Breast epithelium (tissue), 4 donors: ENCODE results near the gene SKAP1. TPM values are rescaled to one million over a fixed set of nuclear protein-coding genes. Genes with fewer than 3 reads are reported as not detected.
A peak's percentile ranks its signal among the peaks of the same experiment; 100 is the strongest.

ENCODE experiments used
- DNase-seq, 2 donors: peaks; one replicate each; pipeline ENCODE4 v3.0.0-alpha.2; 2019; ENCODE audit warnings: low spot score in 2 of 2
- H3K27ac ChIP-seq, 2 donors: fragments of 200-600 bp; sonication (generic) in 1 of 2; one replicate each; pipeline ENCODE4 v1.5.1; 2016 to 2019; ENCODE audit warnings: mild to moderate bottlenecking in 1 of 2
- H3K27me3 ChIP-seq, 2 donors: fragments of 200-600 bp; sonication (generic) in 1 of 2; one replicate each; pipeline versions ENCODE4 v1.5.1 to v1.6.0; 2017 to 2019; ENCODE audit warnings: control low read depth in 1 of 2, mild to moderate bottlenecking in 1 of 2
- H3K36me3 ChIP-seq: fragments of 200-600 bp; one replicate; pipeline ENCODE4 v1.5.1; 2019
- H3K4me1 ChIP-seq, 2 donors: fragments of 200-600 bp; sonication (generic); one replicate each; pipeline ENCODE4 v1.5.1; 2016 to 2019; ENCODE audit warnings: control low read depth in 1 of 2
- H3K4me3 ChIP-seq, 3 donors: fragments of 200-600 bp; sonication (generic); 1 replicate in 2 of 3; 2 replicates in 1 of 3; pipeline ENCODE4 v1.5.1; 2016 to 2019; ENCODE audit warnings: mild to moderate bottlenecking in 3 of 3, moderate library complexity in 2 of 3
- H3K9me3 ChIP-seq, 2 donors: fragments of 200-600 bp; sonication (generic) in 1 of 2; one replicate each; pipeline ENCODE4 v1.5.1; 2016 to 2019; ENCODE audit warnings: control low read depth in 1 of 2
- POLR2A ChIP-seq: fragments of 450-650 bp; IDR thresholded peaks from one replicate; pipeline ENCODE4 v1.6.1; 2016; ENCODE audit warnings: antibody characterized with exemption, mild to moderate bottlenecking, moderate library complexity
- POLR2AphosphoS5 ChIP-seq, 3 donors: sonication (generic); formaldehyde crosslinking; IDR thresholded peaks; one replicate each; pipeline ENCODE4 v1.6.1; 2017; ENCODE audit warnings: antibody characterized with exemption in 3 of 3
- intact Hi-C: fragments of 100-400 bp; cut with DNase I; formaldehyde crosslinking; loops from one replicate; pipeline ENCODE4 v1.15.1; 2023; ENCODE audit warnings: low total_unique reads
- total RNA-seq, 3 donors: library from RNA; depleted of rRNA; stranded (reverse); fragments of >200 nt; gene quantifications; one replicate each; pipeline ENCODE4 v1.1.0, GENCODE V29; 2016
- TF ChIP-seq, protein P1 (sequence below), 3 donors: fragments of 450-650 bp; IDR thresholded peaks; one replicate each; pipeline ENCODE4 v1.5.1; 2016 to 2017; ENCODE audit warnings: antibody characterized with exemption in 3 of 3, mild to moderate bottlenecking in 3 of 3, moderate library complexity in 3 of 3

Gene SKAP1
- total RNA-seq, 3 donors from 2014 or later, result 1.1 to 7.5 (median 5.9) TPM

DNA sequence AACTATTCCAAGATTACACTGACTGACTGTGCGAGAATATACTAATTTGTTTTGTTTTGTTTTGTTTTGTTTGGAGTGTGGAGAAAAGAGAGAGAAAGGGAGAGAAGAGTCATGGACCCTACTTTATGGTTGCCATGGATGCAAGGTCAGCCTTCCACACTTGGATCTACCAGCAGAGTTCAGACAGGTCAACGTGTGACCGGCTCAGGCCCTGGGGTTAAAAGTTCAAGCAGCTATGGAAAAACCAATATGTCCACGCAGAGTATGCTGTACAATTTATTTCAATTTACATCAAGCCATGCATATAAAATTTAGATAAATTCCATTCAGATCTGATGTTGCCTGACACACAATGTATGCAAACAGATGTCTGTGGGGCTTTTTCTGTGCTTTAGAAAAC, 122.8 kb downstream of the SKAP1 start:
- no peaks in the 10 kb centered on the region for H3K4me1 ChIP-seq
- no peak for DNase-seq
- H3K4me3 ChIP-seq, result no peak overlapping the region
- no peak for TF ChIP-seq POLR2AphosphoS5 (IDR thresholded peaks at IDR 0.05)
- TF ChIP-seq POLR2A, result no peak
- TF ChIP-seq, protein P1, sequence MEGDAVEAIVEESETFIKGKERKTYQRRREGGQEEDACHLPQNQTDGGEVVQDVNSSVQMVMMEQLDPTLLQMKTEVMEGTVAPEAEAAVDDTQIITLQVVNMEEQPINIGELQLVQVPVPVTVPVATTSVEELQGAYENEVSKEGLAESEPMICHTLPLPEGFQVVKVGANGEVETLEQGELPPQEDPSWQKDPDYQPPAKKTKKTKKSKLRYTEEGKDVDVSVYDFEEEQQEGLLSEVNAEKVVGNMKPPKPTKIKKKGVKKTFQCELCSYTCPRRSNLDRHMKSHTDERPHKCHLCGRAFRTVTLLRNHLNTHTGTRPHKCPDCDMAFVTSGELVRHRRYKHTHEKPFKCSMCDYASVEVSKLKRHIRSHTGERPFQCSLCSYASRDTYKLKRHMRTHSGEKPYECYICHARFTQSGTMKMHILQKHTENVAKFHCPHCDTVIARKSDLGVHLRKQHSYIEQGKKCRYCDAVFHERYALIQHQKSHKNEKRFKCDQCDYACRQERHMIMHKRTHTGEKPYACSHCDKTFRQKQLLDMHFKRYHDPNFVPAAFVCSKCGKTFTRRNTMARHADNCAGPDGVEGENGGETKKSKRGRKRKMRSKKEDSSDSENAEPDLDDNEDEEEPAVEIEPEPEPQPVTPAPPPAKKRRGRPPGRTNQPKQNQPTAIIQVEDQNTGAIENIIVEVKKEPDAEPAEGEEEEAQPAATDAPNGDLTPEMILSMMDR (IDR thresholded peaks at IDR 0.05), result no peak
- intact Hi-C loops, result loop anchor here (5.0 kb wide), 1 partner anchor 920 kb away; no protein-coding TSS in a partner anchor
- H3K27me3 ChIP-seq, result peaks cover 0 to 34% of the 10 kb centered on the region in 2 donors
- H3K27ac ChIP-seq, result no peak overlapping the region
- H3K9me3 ChIP-seq, result no peaks in the 10 kb centered on the region
- H3K36me3 ChIP-seq, result no peaks in the 10 kb centered on the region

DNA sequence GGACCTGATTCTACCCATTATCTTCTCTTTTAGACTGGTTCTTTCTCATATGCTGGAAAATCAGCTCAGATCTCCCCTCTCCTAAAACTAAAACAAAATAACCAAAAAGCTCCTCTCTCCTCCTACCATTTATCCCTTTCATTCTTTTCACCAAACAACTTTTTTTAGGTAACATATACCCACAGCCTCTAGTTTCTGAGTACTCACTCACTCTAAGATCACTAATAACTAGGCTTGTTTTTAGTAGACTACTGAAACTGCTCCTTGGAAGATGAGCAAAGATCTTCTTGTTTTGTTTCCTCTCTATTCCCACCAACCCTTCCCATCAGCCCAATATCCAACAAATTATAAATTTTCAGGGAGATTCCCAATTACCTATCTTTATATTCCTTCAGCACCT, 129.0 kb downstream of the SKAP1 start:
- no peaks in the 10 kb centered on the region for H3K9me3 ChIP-seq
- H3K4me3 ChIP-seq, result no peak overlapping the region
- no peaks in the 10 kb centered on the region for H3K36me3 ChIP-seq
- DNase-seq, result no peak
- intact Hi-C loops, result no loop called here
- H3K27ac ChIP-seq, result no peak overlapping the region
- TF ChIP-seq POLR2AphosphoS5 (IDR thresholded peaks at IDR 0.05) (no peak), POLR2A (no peak)
- TF ChIP-seq, protein P1 (IDR thresholded peaks at IDR 0.05), result no peak
- H3K27me3 ChIP-seq, result peaks cover 0 to 2% of the 10 kb centered on the region in 2 donors
- no peaks in the 10 kb centered on the region for H3K4me1 ChIP-seq

GRCh38 chr17:48299760-48300159, 130.3 kb downstream of the SKAP1 start:
- Histone ChIP-seq H3K27ac (no peak overlapping the region), H3K27me3 (peaks cover 0 to 2% of the 10 kb centered on the region in 2 donors)
- intact Hi-C loops, result no loop called here

DNA sequence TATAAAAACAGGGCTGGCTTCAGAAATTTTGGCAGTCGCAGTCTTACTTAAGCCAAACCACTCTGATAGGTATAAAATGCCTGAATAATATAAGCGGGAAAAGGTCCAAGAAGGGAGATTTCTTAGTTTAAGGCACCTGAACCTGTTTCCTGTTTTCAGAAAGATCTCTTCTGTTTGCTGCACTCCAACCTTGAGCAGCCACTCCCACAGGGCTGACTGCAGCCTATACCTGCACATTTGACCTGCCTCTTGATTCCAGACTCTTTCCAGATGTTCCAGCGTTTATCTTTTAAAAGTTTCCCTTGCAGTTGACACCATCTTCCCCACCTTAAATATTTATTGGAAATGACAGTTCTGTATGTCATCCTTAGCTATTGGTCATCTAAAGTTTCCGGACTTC, 132.2 kb downstream of the SKAP1 start:
- Histone ChIP-seq H3K4me1 (no peaks in the 10 kb centered on the region), H3K27me3 (peaks cover 0 to 10% of the 10 kb centered on the region in 2 donors), H3K9me3 (no peaks in the 10 kb centered on the region), H3K27ac (peak overlapping the region in 1 of 2 donors; percentile 11), H3K4me3 (no peak overlapping the region), H3K36me3 (no peaks in the 10 kb centered on the region)
- DNase-seq, result no peak
- intact Hi-C loops, result no loop called here
- TF ChIP-seq, protein P1 (IDR thresholded peaks at IDR 0.05), result no peak
- TF ChIP-seq POLR2A (no peak), POLR2AphosphoS5 (IDR thresholded peaks at IDR 0.05) (no peak)

More at GRCh38 chr17:48299760-48300159, 130.3 kb downstream of the SKAP1 start:
- Histone ChIP-seq H3K36me3 (no peaks in the 10 kb centered on the region), H3K9me3 (no peaks in the 10 kb centered on the region), H3K4me1 (no peaks in the 10 kb centered on the region), H3K4me3 (no peak overlapping the region)
- no peak for DNase-seq
- TF ChIP-seq POLR2A, result no peak

GRCh38 chr17:48296453-48296852, 133.6 kb downstream of the SKAP1 start:
- peaks cover 0 to 10% of the 10 kb centered on the region in 2 donors for H3K27me3 ChIP-seq
- TF ChIP-seq, protein P1 (IDR thresholded peaks at IDR 0.05), result no peak
- TF ChIP-seq POLR2AphosphoS5 (IDR thresholded peaks at IDR 0.05), result no peak
- TF ChIP-seq POLR2A, result no peak
- DNase-seq, result no peak

More at GRCh38 chr17:48296453-48296852, 133.6 kb downstream of the SKAP1 start:
- Histone ChIP-seq H3K4me1 (no peaks in the 10 kb centered on the region), H3K27ac (no peak overlapping the region), H3K4me3 (no peak overlapping the region), H3K9me3 (no peaks in the 10 kb centered on the region), H3K36me3 (no peaks in the 10 kb centered on the region)
- intact Hi-C loops, result no loop called here
